B cell (primary cell): ENCODE data around the gene TOM1L2. TPM values are rescaled to one million over a fixed set of nuclear protein-coding genes. Genes with fewer than 3 reads are reported as not detected.

Experiments used
- ATAC-seq: fragments of 200-7000 bp; cut with Tn5 transposase; one replicate; pipeline ENCODE4 v1.10.0; 2021; ENCODE audit warnings: low read depth, mild to moderate bottlenecking, moderate number of reproducible peaks, moderate library complexity
- CTCF ChIA-PET: fragments of 350-600 bp; sonication (Branson Sonifier 250); formaldehyde crosslinking; loops from one replicate; lab custom pipeline; 2021; ENCODE audit warnings: antibody characterized with exemption, inconsistent platforms; lab: Charles Lee
- POLR2A ChIA-PET: fragments of 350-600 bp; sonication (Branson Sonifier 250); formaldehyde crosslinking; loops from one replicate; lab custom pipeline; 2021; ENCODE audit warnings: antibody characterized with exemption; lab: Charles Lee
- DNase-seq: peaks from one replicate; pipeline ENCODE4 v3.0.0; 2013
- H2AFZ ChIP-seq: 2 replicates; pipeline ENCODE4 v1.6.1; 2012; ENCODE audit warnings: mild to moderate bottlenecking, low read depth, low read length; ENCODE audit not compliant: insufficient read depth, poor library complexity, severe bottlenecking
- H3K27ac ChIP-seq, 2 donors: 1 replicate in 1 of 2; 2 replicates in 1 of 2; pipeline ENCODE4 v1.5.1; 2012 to 2013; ENCODE audit warnings: low read length in 2 of 2, mild to moderate bottlenecking in 2 of 2, moderate library complexity in 1 of 2
- H3K27me3 ChIP-seq, 4 experiments: fragments of 200-600 bp in 1 of 4; sonication (generic) in 1 of 4; replicated peaks in 1 of 4; 1 replicate in 2 of 4; 2 replicates in 2 of 4; pipeline versions ENCODE4 v1.6.1 to v1.7.0; 2013 to 2016; ENCODE audit warnings: low read length in 3 of 4, mild to moderate bottlenecking in 2 of 4, mixed read lengths in 1 of 4, moderate library complexity in 1 of 4; ENCODE audit not compliant: insufficient read depth in 4 of 4, control insufficient read depth in 3 of 4; ENCODE audit errors: control extremely low read depth in 1 of 4
- H3K36me3 ChIP-seq, 2 experiments: replicated peaks in 1 of 2; 1 replicate in 1 of 2; 2 replicates in 1 of 2; pipeline versions ENCODE4 v1.6.1 to v1.7.1; 2013; ENCODE audit warnings: low read length in 1 of 2; ENCODE audit not compliant: insufficient read depth in 2 of 2, control insufficient read depth in 1 of 2; ENCODE audit errors: control extremely low read depth in 1 of 2, extremely low read depth in 1 of 2
- H3K4me1 ChIP-seq, 2 donors: fragments of 200-600 bp in 1 of 2; sonication (generic) in 1 of 2; 1 replicate in 1 of 2; 2 replicates in 1 of 2; pipeline versions ENCODE4 v1.5.1 to v1.6.1; 2013 to 2017; ENCODE audit warnings: low read length in 2 of 2; ENCODE audit not compliant: control insufficient read depth in 2 of 2, insufficient read depth in 2 of 2
- H3K4me2 ChIP-seq: replicated peaks from 2 replicates; pipeline ENCODE3; 2012; ENCODE audit warnings: mild to moderate bottlenecking, low read depth, low read length; ENCODE audit not compliant: poor library complexity, severe bottlenecking
- H3K4me3 ChIP-seq, 5 experiments: fragments of 200-600 bp in 1 of 5; sonication (generic) in 1 of 5; 1 replicate in 3 of 5; 2 replicates in 2 of 5; pipeline versions ENCODE4 v1.5.1 to v1.7.0; 2011 to 2016; ENCODE audit warnings: low read length in 4 of 5, mild to moderate bottlenecking in 4 of 5, low read depth in 2 of 5, control low read depth in 1 of 5, moderate library complexity in 1 of 5; ENCODE audit not compliant: insufficient read depth in 1 of 5; ENCODE audit errors: control extremely low read depth in 1 of 5, extremely low read depth in 1 of 5
- H3K79me2 ChIP-seq: fragments of 200-600 bp; sonication (generic); one replicate; pipeline ENCODE4 v1.6.0; 2016; ENCODE audit warnings: low read length; ENCODE audit not compliant: control insufficient read depth, insufficient read depth
- H3K9ac ChIP-seq: fragments of 200-600 bp; sonication (generic); 2 replicates; pipeline ENCODE4 v1.6.1; 2017; ENCODE audit warnings: mild to moderate bottlenecking, low read length, moderate library complexity
- H3K9me3 ChIP-seq, 3 donors: one replicate each; pipeline versions ENCODE4 v1.6.1 to v1.7.1; 2013; ENCODE audit warnings: low read length in 2 of 3; ENCODE audit not compliant: control insufficient read depth in 2 of 3, insufficient read depth in 1 of 3; ENCODE audit errors: control extremely low read depth in 1 of 3
- H4K20me1 ChIP-seq: 2 replicates; pipeline ENCODE4 v1.6.0; 2012; ENCODE audit warnings: mild to moderate bottlenecking, low read length; ENCODE audit not compliant: insufficient read depth, control insufficient read depth, poor library complexity, severe bottlenecking
- H3K27ac Mint-ChIP-seq: one replicate; pipeline ENCODE4 v1.8.0; 2021; ENCODE audit warnings: mixed read lengths
- H3K27me3 Mint-ChIP-seq: one replicate; pipeline ENCODE4 v1.8.0; 2021; ENCODE audit warnings: mixed read lengths
- H3K4me1 Mint-ChIP-seq: one replicate; pipeline ENCODE4 v1.8.0; 2021; ENCODE audit warnings: mixed read lengths
- H3K4me3 Mint-ChIP-seq: one replicate; pipeline ENCODE4 v1.8.0; 2021; ENCODE audit warnings: mixed read lengths
- H3K9me3 Mint-ChIP-seq: one replicate; pipeline ENCODE4 v1.8.0; 2022; ENCODE audit warnings: mixed read lengths; ENCODE audit not compliant: insufficient read depth
- EZH2 ChIP-seq: IDR thresholded peaks from 2 replicates; pipeline ENCODE4 v1.6.1; 2012; ENCODE audit warnings: borderline replicate concordance, low read depth, mild to moderate bottlenecking, moderate library complexity, low read length; ENCODE audit not compliant: insufficient read depth, poor library complexity, severe bottlenecking
- WGBS: methylation state at CpG from one replicate; pipeline ENCODE4 v1.1.5; 2013; ENCODE audit warnings: missing lambda C conversion rate; ENCODE audit not compliant: insufficient coverage; 5-methylcytosine and 5-hydroxymethylcytosine counted together
- intact Hi-C: fragments of 100-400 bp; cut with micrococcal nuclease; formaldehyde crosslinking; loops from one replicate; pipeline ENCODE4 v1.10.0; 2022
- polyA plus RNA-seq: library from polyadenylated mRNA; depleted of rRNA; stranded (reverse); fragments of >200 nt; gene quantifications from 2 replicates; pipeline ENCODE4 v1.2.3, GENCODE V29; 2012
- total RNA-seq, 2 donors: library from RNA; stranded (reverse); fragments of 120-200 nt in 1 of 2; gene quantifications; 1 replicate in 1 of 2; 2 replicates in 1 of 2; pipeline versions ENCODE4 v1.2.3 to v1.2.4, GENCODE V29; 2013 to 2022
- TF ChIP-seq, protein P1 (sequence below): fragments of 200-600 bp; IDR thresholded peaks from one replicate; pipeline ENCODE4 v1.8.0; 2022; ENCODE audit warnings: antibody characterized with exemption, mild to moderate bottlenecking

TOM1L2 gene
- total and polyA plus RNA-seq, 2 donors (not counting 1 experiment from before 2014, with no cell fraction given), result 25.1 to 29.7 TPM

DNA sequence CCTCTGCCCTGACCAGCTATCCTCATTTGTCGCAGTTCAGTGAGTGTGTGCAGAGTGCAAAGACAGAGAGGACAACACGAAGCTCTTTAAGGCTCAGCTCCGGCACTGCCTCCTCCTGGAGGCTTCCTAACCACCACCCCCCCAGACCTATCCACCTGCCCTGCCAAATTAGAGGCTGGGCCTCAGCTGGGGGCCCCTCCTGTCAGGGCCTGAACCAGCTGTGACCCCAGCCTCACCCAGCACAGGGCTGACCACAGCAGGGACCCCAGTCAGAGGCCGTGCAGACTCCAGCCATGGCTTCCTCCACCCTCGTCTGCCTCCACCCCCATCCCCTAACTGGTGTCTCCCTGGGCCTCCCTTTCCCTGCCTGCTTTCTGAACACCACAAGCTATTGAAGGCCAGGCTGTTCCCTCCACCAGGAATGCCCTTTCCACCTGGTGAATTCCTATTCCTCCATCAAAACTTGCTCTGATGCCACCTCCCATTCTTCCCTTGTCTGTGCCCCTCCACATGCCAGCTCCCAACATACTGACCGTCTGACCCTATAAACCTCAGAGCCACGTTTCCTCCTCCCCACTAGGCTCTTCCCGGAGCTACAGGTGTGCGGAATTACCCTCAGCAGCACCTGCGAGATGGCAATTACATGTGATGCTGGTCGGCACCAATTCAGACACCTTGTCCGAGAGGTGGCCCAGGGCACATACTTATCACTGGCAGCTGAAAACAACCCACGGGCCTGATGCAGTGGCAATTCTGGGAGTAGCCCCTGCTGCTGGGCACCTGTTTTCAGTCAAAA lies 144.2 kb downstream of the TOM1L2 start:
- CTCF ChIA-PET, result interaction anchor here (0.9 to 1.0 kb wide), 2 partner anchors 16 to 148 kb away, joined by 3 to 4 read pairs; no protein-coding TSS in a partner anchor
- no peak for ATAC-seq
- Histone ChIP-seq H3K4me3 (no peak overlapping the region), H3K79me2 (peaks cover 49% of the 10 kb centered on the region), H3K27ac (no peak overlapping the region), H2AFZ (no peak overlapping the region), H3K9ac (no peak overlapping the region), H4K20me1 (peaks cover 86% of the 10 kb centered on the region), H3K4me2 (no peak overlapping the region), H3K9me3 (no peaks in the 10 kb centered on the region), H3K36me3 (peaks cover 0 to 4% of the 10 kb centered on the region in 2 experiments), H3K4me1 (peaks cover 18 to 28% of the 10 kb centered on the region in 2 donors), H3K27me3 (no peaks in the 10 kb centered on the region)
- DNase-seq, result no peak
- no peaks in the 10 kb centered on the region for H3K27me3 Mint-ChIP-seq
- no peaks in the 10 kb centered on the region for H3K9me3 Mint-ChIP-seq
- intact Hi-C loops, result no loop called here
- peaks cover 40% of the 10 kb centered on the region for H3K4me1 Mint-ChIP-seq
- no peak overlapping the region for H3K27ac Mint-ChIP-seq
- WGBS, result 91% methylated on average over 11 of the region's 13 CpGs
- TF ChIP-seq, protein P1, sequence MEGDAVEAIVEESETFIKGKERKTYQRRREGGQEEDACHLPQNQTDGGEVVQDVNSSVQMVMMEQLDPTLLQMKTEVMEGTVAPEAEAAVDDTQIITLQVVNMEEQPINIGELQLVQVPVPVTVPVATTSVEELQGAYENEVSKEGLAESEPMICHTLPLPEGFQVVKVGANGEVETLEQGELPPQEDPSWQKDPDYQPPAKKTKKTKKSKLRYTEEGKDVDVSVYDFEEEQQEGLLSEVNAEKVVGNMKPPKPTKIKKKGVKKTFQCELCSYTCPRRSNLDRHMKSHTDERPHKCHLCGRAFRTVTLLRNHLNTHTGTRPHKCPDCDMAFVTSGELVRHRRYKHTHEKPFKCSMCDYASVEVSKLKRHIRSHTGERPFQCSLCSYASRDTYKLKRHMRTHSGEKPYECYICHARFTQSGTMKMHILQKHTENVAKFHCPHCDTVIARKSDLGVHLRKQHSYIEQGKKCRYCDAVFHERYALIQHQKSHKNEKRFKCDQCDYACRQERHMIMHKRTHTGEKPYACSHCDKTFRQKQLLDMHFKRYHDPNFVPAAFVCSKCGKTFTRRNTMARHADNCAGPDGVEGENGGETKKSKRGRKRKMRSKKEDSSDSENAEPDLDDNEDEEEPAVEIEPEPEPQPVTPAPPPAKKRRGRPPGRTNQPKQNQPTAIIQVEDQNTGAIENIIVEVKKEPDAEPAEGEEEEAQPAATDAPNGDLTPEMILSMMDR, result no peak
- TF ChIP-seq EZH2, result no peak
- H3K4me3 Mint-ChIP-seq, result no peak overlapping the region
- POLR2A ChIA-PET, result no interaction called here
